GM18526 (cell line): Measurements from ENCODE around the gene MYO1H.

Source experiments
- POLR2A ChIP-seq: IDR thresholded peaks from 3 replicates; pipeline ENCODE4 v1.6.1; 2011; ENCODE audit not compliant: insufficient read length; ENCODE audit errors: extremely low read depth

Gene MYO1H

GRCh38 chr12:109469517-109469916 lies 121.8 kb downstream of the MYO1H start:
- no peak for TF ChIP-seq POLR2A

DNA sequence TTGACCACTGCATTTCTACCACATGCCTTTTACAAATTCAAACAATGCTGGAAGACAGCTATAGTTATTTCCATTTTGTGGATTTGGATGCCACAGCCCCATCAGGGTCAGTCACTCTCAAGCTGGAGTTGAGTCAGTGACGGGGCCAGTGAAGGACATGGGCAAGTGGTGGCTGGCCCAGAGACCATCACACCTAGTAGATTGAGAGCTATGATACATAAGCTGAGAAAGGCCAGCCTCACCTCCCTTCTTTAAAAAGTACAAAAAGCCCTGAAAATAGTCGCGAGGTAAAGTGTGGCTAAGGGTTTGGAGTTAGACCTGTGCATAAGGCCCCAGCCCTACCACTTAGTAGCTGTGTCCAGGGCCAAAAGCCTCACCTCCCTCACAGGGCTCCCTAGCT lies 125.3 kb downstream of the MYO1H start:
- TF ChIP-seq POLR2A, result no peak

DNA sequence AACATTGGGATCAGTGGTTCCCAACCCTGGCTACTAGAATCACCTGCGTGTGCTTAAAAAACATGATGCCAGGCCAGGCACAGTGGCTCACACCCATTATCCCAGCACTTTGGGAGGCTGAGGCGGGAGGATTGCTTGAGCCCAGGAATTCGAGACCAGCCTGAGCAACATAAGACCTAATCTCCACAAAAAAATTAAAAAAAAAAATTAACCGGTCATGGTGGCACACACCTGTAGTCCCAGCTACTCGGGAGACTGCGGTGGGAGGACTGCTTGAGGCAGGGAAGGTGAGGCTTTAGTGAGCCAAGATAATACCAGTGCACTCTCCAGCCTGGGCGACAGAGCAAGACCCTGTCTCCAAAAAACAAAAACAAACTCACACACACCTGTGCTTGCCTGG lies 127.4 kb downstream of the MYO1H start:
- TF ChIP-seq POLR2A, result no peak

DNA sequence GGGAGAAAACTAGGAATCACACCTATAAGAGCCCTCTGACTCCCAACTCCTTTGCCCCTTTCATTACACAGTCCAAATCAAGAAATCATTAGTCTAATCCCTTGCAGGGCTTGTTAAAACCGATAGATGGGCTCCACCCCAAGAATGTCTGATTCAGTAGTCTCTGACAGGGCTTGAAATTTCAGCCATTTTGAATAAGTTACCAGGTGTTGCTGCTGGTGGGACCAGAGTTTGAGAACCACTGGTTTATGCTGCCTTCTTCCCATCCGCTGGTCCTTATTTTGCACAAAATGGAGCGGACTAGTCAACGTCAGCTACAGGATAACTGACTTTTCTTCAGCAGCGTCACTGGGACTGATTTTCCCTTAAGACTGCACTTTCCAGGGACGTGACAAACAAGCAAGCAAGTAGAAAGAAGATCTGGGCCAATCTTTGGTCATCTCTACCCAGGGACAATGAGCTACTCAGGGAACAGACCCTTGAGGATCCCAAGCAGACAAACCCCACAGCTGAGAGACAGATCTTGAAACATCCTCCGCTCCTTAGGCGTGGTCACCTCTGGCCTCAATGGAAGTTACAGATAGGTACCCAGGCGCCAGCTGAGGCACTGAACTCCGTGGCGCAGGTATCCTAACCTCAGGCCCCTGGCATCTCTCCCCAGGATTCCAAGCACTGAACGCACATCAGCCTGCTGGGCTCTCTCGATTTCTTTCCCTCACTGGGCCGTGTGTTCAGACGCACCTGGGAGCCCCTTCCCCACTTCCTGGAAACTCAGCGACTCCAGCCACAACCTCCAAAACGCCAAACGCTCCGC lies 128.5 kb downstream of the MYO1H start:
- TF ChIP-seq POLR2A, result no peak

DNA sequence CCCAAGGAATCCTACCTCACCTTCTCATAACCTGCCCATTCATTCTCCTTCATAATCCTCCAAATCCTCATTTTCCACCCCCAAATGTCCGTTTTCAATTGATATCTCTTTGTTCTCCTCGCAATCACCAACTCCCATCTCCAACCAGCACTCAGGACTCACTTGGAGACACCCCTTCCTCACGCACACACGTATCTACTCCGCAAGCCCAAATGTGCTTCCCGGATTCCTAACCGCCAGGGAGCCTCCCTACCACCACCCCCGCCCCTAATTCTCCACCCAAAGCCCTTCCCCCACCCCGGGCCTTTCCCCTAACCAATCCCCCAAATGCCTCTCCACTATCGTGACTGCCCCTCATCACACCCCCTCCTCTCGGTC lies 129.1 kb downstream of the MYO1H start:
- TF ChIP-seq POLR2A, result no peak

DNA sequence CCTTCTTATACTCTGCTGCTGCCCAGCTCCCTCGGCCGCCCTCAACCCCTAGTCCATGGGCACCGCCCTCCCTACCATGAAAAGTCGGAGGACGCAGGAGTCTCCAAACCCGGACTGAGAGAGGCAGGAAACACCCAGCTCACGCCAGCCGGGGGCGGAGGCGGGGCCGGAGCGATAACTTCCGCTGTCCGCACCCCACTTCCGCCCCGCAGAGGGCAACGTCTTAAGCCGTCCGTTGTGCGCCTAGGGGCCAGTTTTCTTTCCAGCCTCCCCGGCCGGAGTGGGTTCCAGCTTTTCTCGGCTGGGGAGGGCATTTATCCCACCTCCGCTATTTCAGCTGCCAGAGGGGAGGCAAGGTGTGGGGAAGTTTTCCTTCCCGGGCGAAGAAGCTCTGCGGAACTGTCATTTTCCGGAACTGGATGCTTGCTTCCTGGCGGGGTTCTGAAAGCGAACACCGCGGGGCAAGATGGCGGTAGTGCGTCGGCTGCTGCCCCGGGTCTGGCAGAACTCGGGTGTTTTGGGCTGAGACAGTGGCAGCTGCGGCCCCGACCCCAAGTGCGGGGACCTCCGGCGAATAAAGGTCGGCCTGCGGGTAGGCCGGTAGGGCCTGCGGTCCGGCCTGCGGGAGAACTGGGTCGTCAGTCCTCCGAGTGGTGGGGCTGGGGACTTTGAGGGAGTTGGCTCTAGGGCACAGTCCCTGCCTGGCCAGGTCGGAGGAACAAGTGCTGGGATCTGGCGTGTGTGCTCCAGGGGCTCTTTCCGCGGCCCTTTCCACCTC lies 129.7 kb downstream of the MYO1H start, which contains the start of the genes KCTD10 and UBE3B:
KCTD10 (minus strand) TSS at position 116 of the 778 bp plus-strand sequence; CDS start at position 78, 38 bp downstream.
UBE3B (plus strand) TSS at position 450 of the 778 bp plus-strand sequence. CDS start 5,918 bp downstream, outside the sequence.
- TF ChIP-seq POLR2A, result peak; percentile 74

GRCh38 chr12:109477963-109478315 lies 130.2 kb downstream of the MYO1H start:
- TF ChIP-seq POLR2A, result no peak

- no peak for TF ChIP-seq POLR2A
Observed at GRCh38 chr12:109479761-109480160, 132.1 kb downstream of the MYO1H start.

DNA sequence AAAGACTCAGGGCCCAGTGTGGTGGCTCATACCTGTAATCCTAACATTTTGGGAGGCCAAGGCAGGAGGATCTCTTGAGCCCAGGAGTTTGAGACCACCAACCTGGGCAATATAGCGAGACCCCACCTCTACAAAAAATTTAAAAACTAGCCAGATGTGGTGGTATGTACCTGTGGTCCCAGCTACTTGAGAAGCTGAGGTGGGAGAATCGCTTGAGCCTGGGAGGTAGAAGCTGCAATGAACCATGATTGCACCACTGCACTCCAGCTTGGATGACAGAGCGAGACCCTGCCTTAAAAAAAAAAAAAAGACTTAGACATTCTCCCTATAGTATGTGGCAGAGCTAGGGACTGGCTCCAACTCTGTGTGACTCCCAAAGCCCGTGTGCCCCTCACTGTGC lies 132.7 kb downstream of the MYO1H start:
- no peak for TF ChIP-seq POLR2A

DNA sequence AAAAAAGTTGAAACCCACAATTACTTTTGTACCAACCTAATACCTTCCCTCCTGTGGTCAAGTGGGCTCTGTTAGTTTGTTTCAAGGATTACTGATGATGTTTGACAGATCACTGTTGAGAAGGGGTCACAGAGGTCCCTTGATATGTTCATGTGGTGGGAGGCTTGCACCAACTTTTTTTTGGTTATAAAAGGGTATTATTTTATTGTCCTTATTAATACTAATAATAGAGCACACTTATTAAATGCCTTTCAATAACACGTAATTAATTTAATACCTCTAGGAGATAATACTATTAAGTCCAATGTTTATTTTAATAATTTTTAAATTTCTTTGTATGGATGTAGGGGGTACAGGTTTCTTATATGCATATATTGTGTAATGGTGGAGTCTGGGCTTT lies 134.2 kb downstream of the MYO1H start:
- TF ChIP-seq POLR2A, result no peak

- TF ChIP-seq POLR2A, result no peak
Observed at GRCh38 chr12:109482491-109482890, 134.8 kb downstream of the MYO1H start.

DNA sequence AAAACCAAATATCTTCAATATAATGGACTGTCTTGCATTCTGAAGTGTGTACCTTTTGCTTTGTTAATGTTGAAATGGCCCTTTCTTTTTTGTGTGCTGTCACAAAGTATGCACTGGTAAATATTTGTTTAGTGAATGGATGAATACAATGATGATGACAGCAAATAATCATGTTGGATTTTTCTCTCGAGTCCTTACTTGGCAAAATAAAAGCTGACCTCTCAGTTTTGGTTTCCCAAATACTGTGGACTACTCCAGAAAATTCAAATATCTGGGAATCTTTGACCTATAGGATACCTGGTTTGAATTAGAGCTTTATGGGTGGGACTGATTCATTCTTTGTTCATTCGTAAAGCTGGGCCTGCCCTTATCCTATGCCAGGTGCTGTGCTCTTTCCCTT lies 135.2 kb downstream of the MYO1H start:
- TF ChIP-seq POLR2A, result no peak

DNA sequence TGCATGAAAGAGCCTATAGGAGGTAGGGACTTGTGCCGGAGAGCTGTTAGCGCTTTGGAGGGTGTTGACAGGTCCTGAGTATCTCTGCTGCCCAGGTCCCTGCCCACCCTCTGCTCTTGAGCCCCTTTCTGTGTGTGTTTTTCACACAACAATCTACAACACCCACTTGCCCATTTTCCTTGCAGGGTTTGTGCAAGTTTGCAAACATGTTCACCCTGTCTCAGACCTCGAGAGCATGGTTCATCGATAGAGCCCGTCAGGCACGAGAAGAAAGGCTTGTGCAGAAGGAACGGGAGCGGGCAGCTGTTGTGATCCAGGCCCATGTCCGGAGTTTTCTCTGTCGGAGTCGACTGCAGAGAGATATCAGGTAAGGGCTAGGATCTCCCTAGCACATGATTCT lies 135.6 kb downstream of the MYO1H start:
- TF ChIP-seq POLR2A, result no peak

DNA sequence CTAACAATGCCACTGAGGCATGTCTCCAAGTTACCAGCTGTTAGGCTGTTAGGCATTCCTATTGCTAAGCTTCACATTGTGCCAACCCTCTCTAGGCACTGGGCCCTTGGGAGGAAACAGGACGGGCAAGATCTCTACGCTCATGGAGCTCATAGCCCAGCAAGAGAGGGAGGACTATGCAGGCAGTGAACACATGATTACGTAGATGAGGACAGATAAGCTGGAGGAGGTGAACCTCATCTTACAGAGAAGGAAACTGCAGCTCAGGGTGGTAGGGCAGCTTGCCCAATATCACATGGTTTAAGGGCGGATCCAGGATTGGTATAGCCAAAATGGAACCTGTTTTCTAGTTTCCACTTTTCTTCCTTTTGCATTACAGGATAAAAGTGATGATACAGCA lies 137.5 kb downstream of the MYO1H start:
- TF ChIP-seq POLR2A, result no peak

- TF ChIP-seq POLR2A, result no peak
Observed at GRCh38 chr12:109487181-109488050, 139.7 kb downstream of the MYO1H start.
